Activated CD4-positive, alpha-beta T cell treated with anti-CD3 and anti-CD28 coated beads, Interleukin-2, amount 50 U/mL, for 16 hours (primary cell): ENCODE measurements around the gene CLCN1.

Experiments
- DNase-seq: peaks from one replicate; pipeline ENCODE4 v3.0.0-alpha.2; 2020

Gene CLCN1

DNA sequence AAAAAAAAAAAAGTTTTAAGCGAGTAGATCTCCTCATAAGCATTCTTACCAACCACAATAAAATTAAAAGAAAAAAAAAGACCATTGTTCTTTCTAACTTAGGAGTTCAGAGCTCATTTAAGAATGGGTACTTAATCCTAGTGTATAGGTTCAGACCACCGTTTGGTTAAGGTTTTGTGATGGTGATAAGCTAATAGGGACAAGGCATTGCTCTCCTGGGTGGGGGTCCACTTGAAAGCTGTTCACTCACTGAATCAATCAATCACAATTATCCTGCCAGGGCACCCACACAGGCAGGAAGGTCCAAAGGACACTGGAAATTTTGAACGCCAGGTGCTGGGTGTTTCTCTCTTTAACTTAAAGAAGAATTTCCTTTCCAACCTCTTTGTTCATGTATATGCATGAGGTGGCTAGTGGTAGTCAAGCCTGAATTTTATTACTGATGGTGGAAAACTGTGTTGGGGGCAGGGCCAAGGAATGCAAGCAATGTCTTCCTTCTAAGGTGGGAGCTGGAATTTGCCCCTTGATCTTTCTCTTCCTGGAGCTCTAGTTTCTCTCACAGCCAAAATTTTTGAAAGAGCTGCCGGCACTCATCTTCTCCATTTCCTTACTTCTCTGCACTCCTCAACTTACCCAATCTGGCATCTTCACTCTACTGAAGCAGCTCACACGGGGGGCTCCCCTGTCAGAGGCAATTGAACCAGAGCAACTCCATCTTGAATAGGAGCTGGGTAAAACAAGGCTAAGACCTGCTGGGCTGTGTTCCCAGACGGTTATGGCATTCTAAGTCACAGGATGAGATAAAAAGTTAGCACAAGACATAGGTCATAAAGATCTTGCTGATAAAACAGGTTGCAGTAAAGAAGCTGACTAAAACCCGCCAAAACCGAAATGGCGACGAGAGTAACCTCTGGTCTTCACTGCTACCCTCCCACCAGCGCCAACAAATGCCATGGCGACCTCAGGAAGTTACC is 54.1 kb downstream of the CLCN1 start:
- DNase-seq: no peak

DNA sequence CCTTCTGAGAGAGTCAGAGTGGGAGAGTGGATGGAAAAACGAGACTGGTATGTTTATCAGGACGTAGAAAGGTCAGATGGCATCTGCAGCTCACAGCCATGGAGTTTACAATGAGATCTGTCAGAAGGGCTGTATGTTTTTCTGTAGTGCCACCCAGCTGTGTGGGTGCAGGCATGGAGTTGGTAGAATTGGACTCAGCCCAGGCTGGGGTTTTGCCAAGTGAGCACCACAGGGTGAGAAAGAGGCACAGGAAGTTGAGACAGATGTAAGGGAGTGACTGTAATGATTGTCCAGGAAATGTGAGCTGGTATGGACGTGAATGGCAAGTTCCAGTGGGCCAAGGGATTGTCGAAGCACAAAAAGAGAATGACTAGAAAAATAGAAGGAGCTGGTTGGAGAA is 56.2 kb downstream of the CLCN1 start:
- peak; percentile 66 for DNase-seq

DNA sequence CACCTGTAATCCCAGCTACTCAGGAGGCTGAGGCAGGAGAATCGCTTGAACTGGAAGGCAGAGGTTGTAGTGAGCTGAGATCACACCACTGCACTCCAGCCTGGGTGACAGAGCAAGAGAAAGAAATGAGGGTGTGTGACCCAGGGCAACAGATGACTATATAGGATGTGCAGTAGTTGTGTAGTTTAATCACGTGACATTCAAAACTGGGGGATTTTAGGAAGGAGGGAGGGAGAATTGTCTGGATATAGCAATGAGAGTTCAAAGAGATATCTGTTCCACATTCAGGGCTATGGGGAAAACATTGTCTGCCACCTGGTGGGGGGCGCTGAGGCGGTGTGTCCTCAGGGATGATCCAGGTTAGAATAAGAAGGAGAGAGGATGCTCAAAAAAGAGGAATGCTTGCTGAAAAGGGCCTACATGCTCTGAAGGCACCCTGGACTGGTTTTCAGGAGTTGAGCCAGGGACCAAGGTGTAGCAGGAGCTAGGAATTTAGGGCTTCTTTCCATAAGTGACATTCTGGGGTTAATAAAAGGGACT is 57.4 kb downstream of the CLCN1 start:
- DNase-seq: no peak

- no peak for DNase-seq
Observed at GRCh38 chr7:143374561-143374960, 58.6 kb downstream of the CLCN1 start.

- DNase-seq: peak; percentile 62
Observed at GRCh38 chr7:143375298-143376034, 59.6 kb downstream of the CLCN1 start.

GRCh38 chr7:143376396-143376795 is 60.5 kb downstream of the CLCN1 start:
- no peak for DNase-seq

DNA sequence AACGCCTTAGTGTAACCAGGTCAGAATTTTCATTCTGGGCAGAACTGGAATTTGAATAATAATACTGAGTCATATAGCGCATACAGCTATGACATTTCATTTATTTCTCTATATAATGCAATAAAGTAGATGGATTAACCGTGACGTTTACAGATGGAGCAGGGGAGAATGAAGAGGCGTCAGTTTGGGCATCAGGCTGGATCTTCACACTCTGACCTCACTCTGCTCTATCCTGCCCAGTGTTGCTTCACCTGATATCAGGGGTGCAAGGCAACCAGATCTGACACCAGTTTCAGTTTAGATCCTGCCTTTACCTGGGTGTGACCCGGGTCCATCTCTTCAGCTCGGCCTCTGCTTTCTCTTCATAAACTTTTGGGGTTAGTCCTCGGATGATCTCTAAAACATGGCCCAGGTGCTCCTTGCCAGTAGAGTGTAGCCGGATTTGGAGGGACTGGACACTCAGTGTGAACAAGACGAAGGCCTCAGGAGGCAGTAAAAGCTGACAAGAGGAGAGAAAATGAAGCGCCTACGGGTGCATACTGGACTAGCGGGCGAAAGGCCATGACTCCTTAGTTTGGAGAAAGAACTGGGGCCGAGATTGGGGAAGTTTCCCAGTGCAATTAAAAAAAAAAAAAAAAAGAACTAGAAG is 63.8 kb downstream of the CLCN1 start:
- no peak for DNase-seq

DNA sequence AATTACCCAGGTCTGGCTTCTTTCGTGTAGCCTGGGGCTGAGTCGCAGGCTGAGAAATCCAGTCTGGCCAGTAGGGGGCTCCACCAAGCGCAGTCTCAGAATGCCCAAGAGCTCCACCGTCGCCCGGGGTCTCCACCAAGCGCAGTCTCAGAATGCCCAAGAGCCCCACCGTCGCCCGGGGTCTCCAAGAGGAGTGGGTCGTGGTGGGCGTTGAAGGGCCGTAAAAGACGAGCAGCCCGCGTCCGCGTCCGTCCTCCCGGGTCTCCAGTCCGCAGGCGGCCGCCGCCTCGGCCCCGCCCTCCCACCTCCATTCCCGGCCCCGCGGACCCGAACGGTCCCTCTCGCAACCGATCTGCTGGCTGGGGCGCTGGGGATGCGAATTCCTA is 64.3 kb downstream of the CLCN1 start:
- DNase-seq: peak; percentile 86

GRCh38 chr7:143380646-143381426 is 64.9 kb downstream of the CLCN1 start, which contains the start of gene ZYX:
Gene ZYX (plus strand): TSS chr7:143381345. CDS start chr7:143381572, 227 bp downstream.
- peak; percentile 94 for DNase-seq

GRCh38 chr7:143381427-143382125 is 65.7 kb downstream of the CLCN1 start:
- DNase-seq: no peak

GRCh38 chr7:143382126-143382790 is 66.3 kb downstream of the CLCN1 start:
- DNase-seq: no peak

DNA sequence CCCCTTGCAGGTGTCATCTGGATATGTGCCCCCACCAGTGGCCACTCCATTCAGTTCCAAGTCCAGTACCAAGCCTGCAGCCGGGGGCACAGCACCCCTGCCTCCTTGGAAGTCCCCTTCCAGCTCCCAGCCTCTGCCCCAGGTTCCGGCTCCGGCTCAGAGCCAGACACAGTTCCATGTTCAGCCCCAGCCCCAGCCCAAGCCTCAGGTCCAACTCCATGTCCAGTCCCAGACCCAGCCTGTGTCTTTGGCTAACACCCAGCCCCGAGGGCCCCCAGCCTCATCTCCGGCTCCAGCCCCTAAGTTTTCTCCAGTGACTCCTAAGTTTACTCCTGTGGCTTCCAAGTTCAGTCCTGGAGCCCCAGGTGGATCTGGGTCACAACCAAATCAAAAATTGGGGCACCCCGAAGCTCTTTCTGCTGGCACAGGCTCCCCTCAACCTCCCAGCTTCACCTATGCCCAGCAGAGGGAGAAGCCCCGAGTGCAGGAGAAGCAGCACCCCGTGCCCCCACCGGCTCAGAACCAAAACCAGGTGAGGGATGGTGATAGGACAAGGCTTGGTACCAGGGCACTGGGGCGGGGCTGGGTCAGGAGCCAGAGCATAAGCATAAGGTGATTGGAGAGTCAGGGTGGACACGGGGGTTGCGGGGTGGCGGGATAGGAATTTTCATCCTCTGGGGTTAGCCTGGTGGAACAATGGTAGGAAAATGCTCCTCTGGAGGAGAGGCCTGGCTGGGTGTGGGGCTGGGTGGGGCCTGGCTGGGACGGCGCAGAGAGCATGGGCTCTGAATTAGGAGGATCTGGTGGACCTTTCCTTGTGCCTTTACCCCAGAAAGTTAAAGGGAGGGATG is 67.1 kb downstream of the CLCN1 start:
- DNase-seq: no peak

DNA sequence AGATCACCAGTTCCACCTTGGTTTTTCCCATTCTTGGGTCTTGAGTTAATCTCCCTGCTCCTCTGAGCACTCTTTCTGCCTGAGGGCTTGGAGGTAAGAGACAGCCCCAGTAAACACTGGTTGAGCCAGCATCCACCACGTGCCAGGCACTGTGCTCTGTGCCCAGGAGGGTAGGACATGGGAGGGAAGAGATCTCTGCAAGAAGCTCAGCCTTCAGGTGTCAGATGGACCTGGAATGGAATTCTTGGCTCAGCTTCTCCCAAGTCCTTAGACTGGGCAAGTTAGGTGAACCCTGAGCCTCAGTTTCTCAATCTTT is 67.7 kb downstream of the CLCN1 start:
- DNase-seq: no peak

DNA sequence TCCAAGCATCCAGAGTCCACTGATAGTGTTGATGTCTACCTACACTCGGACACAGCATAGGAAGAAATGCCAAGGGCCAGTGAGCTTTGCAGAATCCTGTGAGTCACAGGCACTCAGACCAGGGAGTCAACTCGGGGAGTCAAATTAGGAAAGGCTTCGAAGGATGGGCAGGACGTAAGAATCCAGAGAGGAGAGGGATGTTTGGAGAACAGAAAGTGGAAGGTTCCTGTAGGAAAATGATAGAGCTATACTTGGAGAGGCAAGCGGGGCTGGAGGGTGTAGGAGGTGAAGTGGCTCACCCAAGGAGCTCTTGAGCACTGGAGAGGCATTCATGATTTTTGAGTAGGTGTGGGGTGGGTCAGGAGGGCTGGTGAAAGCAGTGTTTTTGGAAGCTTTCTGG is 68.2 kb downstream of the CLCN1 start:
- no peak for DNase-seq

DNA sequence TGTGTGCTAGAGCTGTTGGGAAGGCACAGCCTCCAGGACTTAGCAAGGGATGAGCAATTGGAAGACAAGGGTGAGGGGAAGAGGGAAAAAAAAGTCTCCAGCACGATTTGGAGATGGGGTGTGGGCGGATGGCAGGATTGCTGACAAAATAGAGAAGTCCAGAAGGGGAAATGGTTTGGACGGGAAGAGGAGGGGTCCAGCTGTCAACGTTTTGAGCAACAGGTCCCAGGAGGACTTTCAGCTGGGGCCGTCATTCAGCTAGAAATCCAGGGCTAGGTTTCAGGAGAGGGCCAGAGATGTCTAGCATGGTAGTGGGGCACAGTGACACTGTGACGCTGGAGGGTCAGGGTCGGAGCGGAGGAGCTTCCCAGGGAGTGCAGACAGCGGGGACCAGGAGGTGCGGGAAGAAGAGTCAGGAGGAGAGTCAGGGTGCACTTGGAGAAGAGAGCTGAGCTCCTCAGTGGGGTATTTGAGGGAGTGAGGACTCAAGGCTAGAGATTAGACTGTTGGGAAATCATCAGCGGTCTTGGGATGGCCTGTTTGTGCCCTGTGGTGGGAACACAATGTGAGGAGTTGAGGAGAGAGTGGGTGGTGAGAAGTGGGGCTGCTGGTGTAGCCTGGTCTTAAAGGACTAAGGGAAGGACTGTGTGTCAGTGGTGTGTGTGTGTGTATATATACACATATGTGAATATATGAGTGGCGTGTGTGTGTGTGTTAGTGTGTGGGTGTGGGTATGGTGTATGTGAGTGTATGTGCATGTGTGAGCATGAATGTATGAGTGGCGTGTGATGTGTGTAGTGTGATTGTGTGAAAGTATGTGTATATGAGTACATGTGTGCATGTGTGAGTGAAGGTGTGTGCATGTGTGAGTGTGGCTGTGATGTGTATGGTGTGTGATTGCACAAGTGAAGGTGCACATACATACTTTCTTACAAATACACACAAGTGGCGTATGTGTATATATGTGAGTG is 69.0 kb downstream of the CLCN1 start:
- DNase-seq: no peak

DNA sequence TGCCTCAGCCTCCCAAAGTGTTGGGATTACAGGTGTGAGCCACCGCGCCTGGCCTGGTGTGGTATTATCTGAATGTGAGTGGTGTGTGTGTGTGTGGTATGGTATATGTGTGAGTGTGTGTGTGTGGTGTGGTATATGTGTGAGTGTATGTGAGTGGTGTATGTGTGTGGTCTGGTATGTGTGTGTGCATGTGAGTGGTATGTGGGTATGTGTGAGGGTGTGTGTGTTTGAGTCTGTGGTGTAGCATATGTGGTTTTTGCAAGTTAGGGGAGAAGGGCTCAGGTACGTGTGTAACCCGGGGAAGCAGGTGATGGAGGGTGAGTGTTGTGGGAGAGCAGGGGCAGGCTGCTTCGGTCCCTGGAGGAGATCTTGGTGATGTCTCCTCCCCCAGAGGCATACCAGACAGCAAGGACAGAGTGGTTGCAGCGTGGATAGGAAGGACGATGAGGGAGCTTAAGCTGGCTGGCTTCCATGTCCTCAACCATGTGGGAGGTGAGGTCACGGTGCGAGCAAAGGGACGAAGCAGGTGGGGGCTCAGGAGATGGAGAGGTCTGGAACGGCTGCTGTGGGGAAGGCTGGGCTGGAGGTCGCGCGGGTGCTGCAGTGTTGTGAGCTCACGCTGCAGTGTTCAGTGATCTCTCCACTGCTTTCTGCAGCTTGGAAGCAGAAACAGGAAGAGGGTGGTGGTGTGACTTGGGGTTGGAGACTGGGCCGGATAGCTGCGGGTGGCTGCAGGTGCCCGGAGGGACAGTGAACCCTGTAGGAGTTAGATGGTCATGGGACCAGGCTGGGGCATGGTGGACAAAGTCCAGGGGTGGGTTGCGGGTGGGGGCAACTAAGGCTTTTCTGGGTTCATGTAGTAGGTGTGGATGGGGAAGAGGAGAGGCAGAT is 70.2 kb downstream of the CLCN1 start:
- peak; percentile 56 for DNase-seq

GRCh38 chr7:143387156-143387975 is 71.5 kb downstream of the CLCN1 start:
- DNase-seq: no peak
